NB4 (cell line): ENCODE measurements around the gene TCF12.

Experiments used
- MYC ChIP-seq: IDR thresholded peaks from 2 replicates; pipeline ENCODE4 v1.6.1; 2011; ENCODE audit warnings: low read depth, low read length
- POLR2A ChIP-seq: IDR thresholded peaks from 2 replicates; pipeline ENCODE4 v1.6.1; 2011; ENCODE audit warnings: mild to moderate bottlenecking; ENCODE audit not compliant: insufficient read length; ENCODE audit errors: extremely low read depth
- TF ChIP-seq, protein P1 (sequence below): IDR thresholded peaks from one replicate; pipeline ENCODE4 v1.5.1; 2012; ENCODE audit warnings: low read depth, low read length

DNA sequence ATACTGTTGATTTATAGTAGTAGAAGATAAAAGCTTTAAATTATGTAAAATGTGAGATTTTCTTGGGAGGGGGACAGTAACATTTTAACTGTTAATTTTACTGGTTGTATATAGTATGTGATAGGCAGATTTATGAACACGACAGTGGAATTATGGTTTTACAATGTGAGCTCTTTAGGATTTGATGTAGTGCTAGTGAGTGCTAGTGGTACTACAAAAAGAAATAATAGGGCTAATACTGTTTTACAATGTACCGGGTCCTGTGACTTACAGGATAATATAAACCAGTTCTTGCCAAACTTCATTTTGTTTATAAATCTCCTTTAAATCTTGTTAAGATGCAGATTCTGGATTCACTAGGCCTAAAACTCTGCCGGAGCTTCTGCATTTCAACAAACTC, 165.7 kb downstream of the TCF12 start:
- TF ChIP-seq POLR2A: no peak
- TF ChIP-seq, protein P1, sequence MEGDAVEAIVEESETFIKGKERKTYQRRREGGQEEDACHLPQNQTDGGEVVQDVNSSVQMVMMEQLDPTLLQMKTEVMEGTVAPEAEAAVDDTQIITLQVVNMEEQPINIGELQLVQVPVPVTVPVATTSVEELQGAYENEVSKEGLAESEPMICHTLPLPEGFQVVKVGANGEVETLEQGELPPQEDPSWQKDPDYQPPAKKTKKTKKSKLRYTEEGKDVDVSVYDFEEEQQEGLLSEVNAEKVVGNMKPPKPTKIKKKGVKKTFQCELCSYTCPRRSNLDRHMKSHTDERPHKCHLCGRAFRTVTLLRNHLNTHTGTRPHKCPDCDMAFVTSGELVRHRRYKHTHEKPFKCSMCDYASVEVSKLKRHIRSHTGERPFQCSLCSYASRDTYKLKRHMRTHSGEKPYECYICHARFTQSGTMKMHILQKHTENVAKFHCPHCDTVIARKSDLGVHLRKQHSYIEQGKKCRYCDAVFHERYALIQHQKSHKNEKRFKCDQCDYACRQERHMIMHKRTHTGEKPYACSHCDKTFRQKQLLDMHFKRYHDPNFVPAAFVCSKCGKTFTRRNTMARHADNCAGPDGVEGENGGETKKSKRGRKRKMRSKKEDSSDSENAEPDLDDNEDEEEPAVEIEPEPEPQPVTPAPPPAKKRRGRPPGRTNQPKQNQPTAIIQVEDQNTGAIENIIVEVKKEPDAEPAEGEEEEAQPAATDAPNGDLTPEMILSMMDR: no peak
- TF ChIP-seq MYC: no peak
